Ectodermal cell (in vitro differentiated cells): ENCODE results near the gene MBTD1.

ENCODE experiments used
- H3K27ac ChIP-seq: 2 replicates; pipeline ENCODE4 v1.7.0; 2013; ENCODE audit warnings: mild to moderate bottlenecking, low read depth, low read length; ENCODE audit not compliant: insufficient read depth, poor library complexity, severe bottlenecking
- H3K27me3 ChIP-seq: 2 replicates; pipeline ENCODE4 v1.7.0; 2013; ENCODE audit warnings: mild to moderate bottlenecking, low read length; ENCODE audit not compliant: insufficient read depth, control insufficient read depth, poor library complexity, severe bottlenecking
- H3K36me3 ChIP-seq: one replicate; pipeline ENCODE4 v1.7.0; 2013; ENCODE audit warnings: low read length; ENCODE audit not compliant: control insufficient read depth, insufficient read depth
- H3K4me1 ChIP-seq: one replicate; pipeline ENCODE4 v1.7.0; 2013; ENCODE audit warnings: low read length; ENCODE audit not compliant: control insufficient read depth, insufficient read depth
- H3K4me3 ChIP-seq: 2 replicates; pipeline ENCODE4 v1.7.0; 2013; ENCODE audit warnings: low read depth, low read length, control low read depth; ENCODE audit not compliant: insufficient read depth
- H3K9me3 ChIP-seq: 2 replicates; pipeline ENCODE4 v1.7.0; 2013; ENCODE audit warnings: mild to moderate bottlenecking, low read length, moderate library complexity; ENCODE audit not compliant: control insufficient read depth
- WGBS, 2 experiments: methylation state at CpG; one replicate each; pipeline ENCODE4 v1.1.7; 2013; ENCODE audit warnings: missing lambda C conversion rate in 2 of 2; 5-methylcytosine and 5-hydroxymethylcytosine counted together

The MBTD1 gene

GRCh38 chr17:51166987-51167931 is 92.6 kb downstream of the MBTD1 start:
- Histone ChIP-seq H3K4me1 (peaks cover 6% of the 10 kb centered on the region), H3K36me3 (peaks cover 10% of the 10 kb centered on the region), H3K27me3 (no peaks in the 10 kb centered on the region), H3K9me3 (no peaks in the 10 kb centered on the region), H3K27ac (no peak overlapping the region), H3K4me3 (peak overlapping the region; percentile 81)
- 15% methylated on average over 42 of the region's 42 CpGs for WGBS, 2 experiments

GRCh38 chr17:51166198-51166986 is 93.5 kb downstream of the MBTD1 start, which contains the start of gene NME2:
Gene NME2 (plus strand): TSS chr17:51166411. CDS start chr17:51166831, 420 bp downstream.
- H3K4me3 ChIP-seq = peak within 1 kb of the TSS; percentile 81
- H3K27ac ChIP-seq = no peak within 1 kb of the TSS
- H3K4me1 ChIP-seq = peaks cover 6% of the 10 kb centered on the region
- WGBS, 2 experiments = 0% methylated on average over 98 of the region's 98 CpGs
- no peaks in the 10 kb centered on the region for H3K27me3 ChIP-seq
- peaks cover 12% of the 10 kb centered on the region for H3K36me3 ChIP-seq
- no peaks in the 10 kb centered on the region for H3K9me3 ChIP-seq

- H3K36me3 ChIP-seq = peaks cover 16% of the 10 kb centered on the region
- 4 to 5% methylated on average over 21 of the region's 21 CpGs for WGBS, 2 experiments
- H3K4me3 ChIP-seq = peak overlapping the region; percentile 81
- peaks cover 6% of the 10 kb centered on the region for H3K4me1 ChIP-seq
- no peaks in the 10 kb centered on the region for H3K27me3 ChIP-seq
- H3K27ac ChIP-seq = no peak overlapping the region
- H3K9me3 ChIP-seq = no peaks in the 10 kb centered on the region
These were observed 94.1 kb downstream of the MBTD1 start for GRCh38 chr17:51165680-51166197.

DNA sequence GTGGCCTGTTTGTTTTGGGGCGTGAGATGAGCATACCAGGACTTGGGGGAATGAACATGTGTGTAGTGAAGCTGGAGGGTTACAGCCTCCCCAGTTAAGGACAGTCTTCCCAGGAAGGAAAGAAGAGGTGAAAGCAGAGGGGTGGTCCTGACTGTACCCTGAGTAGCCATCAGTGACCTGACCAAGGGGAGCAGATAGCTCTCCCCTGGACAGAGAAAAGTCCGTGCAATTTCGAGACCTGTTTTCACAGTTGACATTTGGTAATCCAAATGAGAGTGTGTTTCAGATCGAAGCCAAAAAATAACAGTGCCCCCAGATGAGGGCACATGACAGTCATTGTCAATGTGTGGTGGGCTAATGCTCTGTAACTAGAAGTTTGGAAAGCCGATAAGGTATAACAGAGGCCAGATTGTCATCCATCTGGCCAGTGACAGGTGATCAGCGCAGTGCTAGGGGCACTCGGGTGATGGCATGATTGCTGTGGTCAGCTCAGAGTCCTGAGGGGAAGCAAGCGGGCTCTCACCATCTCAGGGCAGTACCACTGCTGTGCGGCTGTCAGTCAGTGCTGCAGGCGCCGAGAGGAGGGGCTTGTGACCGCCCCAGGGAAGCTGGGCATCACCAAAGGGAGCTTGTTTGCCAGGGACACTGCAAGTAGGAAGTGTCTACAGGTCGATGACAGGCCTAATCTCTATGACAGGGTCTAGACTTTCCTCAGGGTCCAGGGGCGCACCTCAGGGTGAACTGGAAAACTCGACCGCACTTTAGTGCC is 94.8 kb downstream of the MBTD1 start:
- peaks cover 6% of the 10 kb centered on the region for H3K4me1 ChIP-seq
- H3K27ac ChIP-seq = no peak overlapping the region
- peak overlapping the region; percentile 81 for H3K4me3 ChIP-seq
- no peaks in the 10 kb centered on the region for H3K27me3 ChIP-seq
- 55 to 58% methylated on average over 16 of the region's 16 CpGs for WGBS, 2 experiments
- no peaks in the 10 kb centered on the region for H3K9me3 ChIP-seq
- peaks cover 19% of the 10 kb centered on the region for H3K36me3 ChIP-seq

GRCh38 chr17:51161541-51161940 is 98.3 kb downstream of the MBTD1 start:
- Histone ChIP-seq H3K4me1 (peaks cover 6% of the 10 kb centered on the region), H3K27me3 (no peaks in the 10 kb centered on the region), H3K27ac (no peak overlapping the region), H3K4me3 (no peak overlapping the region), H3K36me3 (peaks cover 19% of the 10 kb centered on the region), H3K9me3 (no peaks in the 10 kb centered on the region)
- WGBS, 2 experiments = 89 to 91% methylated on average over 3 of the region's 3 CpGs

DNA sequence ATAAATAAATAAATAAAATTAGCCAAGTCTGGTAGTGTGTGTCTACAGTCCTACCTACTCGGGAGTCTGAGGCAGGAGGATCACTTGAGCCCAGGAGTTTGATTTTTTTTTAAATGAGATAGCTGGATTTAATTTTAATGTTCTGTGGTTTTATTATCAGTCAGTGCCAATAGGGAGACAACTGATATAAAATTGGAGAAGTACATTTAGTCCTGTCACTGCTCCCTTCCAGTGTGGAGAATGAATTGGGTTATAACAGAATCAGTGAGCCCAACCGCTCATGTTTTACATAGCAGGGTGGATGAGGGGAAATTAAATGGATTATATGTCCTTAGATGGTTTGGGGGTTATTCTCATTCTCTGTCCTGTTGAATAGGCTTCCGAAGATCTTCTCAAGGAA is 100.2 kb downstream of the MBTD1 start:
- Histone ChIP-seq H3K4me3 (no peak overlapping the region), H3K27me3 (no peaks in the 10 kb centered on the region), H3K4me1 (peaks cover 2% of the 10 kb centered on the region), H3K36me3 (peaks cover 19% of the 10 kb centered on the region), H3K27ac (no peak overlapping the region), H3K9me3 (no peaks in the 10 kb centered on the region)
- WGBS, 2 experiments = 93 to 96% methylated on average over 3 of the region's 3 CpGs

GRCh38 chr17:51155416-51155815 is 104.4 kb downstream of the MBTD1 start:
- Histone ChIP-seq H3K9me3 (no peaks in the 10 kb centered on the region), H3K27ac (no peak overlapping the region), H3K27me3 (no peaks in the 10 kb centered on the region), H3K4me3 (no peak overlapping the region), H3K4me1 (peaks cover 3% of the 10 kb centered on the region), H3K36me3 (no peaks in the 10 kb centered on the region)
- WGBS, 2 experiments = 96% methylated on average over 8 of the region's 8 CpGs

DNA sequence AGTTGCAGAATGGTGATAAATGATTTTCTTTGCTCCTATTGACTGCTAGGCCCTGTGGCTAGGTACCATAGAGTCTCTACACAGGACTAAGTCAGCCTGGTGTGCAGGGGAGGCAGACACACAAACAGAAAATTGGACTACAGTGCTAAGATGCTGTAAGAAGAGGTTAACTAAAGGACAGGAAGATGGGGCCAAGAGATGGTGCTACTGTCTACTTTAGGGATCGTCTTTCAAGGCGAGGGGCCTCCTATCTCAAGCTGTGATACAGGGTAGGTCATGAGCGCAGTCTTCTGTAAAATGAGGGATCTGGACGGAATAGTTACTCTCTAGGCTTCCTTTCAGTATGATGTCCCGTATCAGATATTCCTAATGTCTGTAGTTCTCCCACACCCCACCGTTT is 105.7 kb downstream of the MBTD1 start:
- peak overlapping the region; percentile 79 for H3K4me3 ChIP-seq
- 17 to 18% methylated on average over 5 to 6 of the region's 6 CpGs for WGBS, 2 experiments
- H3K27me3 ChIP-seq = no peaks in the 10 kb centered on the region
- H3K27ac ChIP-seq = peak overlapping the region; percentile 87
- no peaks in the 10 kb centered on the region for H3K36me3 ChIP-seq
- no peaks in the 10 kb centered on the region for H3K9me3 ChIP-seq
- H3K4me1 ChIP-seq = peaks cover 3% of the 10 kb centered on the region

DNA sequence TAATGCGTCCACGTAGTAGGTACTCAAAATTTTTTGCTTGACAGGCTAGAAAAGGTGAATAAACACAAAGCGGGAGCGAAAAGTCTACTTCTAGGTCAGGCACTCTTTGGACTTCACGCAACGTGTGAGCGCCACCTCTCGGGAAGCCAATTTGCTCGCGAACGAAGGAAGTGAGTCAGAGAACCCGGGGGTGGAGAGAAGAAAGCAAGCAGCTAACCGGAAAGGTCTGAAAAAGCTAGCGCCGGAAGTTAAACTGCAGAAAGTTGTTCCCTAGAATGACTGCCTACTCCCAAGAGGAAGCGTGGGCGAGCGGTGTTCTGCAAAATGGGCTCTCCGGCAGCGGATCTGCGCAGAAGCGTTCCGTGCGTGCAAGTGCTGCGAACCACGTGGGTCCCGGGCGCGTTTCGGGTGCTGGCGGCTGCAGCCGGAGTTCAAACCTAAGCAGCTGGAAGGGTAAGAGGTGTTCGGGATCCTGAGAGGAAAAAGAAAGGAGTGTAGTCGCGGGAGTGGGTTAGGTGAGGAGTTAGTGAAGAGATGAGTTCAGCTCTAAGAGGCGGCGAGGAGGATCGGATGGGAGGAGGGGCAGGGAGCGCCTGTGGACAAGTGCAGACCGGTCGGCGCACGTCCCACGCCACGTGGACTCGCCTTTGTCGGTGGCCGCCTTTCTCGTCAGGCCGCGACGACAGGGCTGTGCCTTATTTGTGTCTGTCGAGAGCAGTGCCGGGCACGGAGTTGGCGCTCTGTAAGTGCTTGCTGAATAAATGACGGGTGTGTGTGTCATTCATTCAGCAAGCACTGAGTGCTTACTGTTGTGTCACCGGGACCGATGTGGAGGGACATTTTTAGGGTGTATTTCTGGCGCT is 106.4 kb downstream of the MBTD1 start, which contains the start of gene NME1:
Gene NME1, plus strand, starts transcription at position 350 of the 863 bp plus-strand sequence. CDS start 2,096 bp downstream, outside the sequence.
- no peaks in the 10 kb centered on the region for H3K9me3 ChIP-seq
- no peaks in the 10 kb centered on the region for H3K36me3 ChIP-seq
- H3K27ac ChIP-seq = peak within 1 kb of the TSS; percentile 87
- WGBS, 2 experiments = 0% methylated on average over 60 of the region's 60 CpGs
- H3K4me1 ChIP-seq = peaks cover 3% of the 10 kb centered on the region
- H3K27me3 ChIP-seq = no peaks in the 10 kb centered on the region
- peak within 1 kb of the TSS; percentile 79 for H3K4me3 ChIP-seq
